Hepatocyte (in vitro differentiated cells): ENCODE results near the gene CYLD. TPM values are rescaled to one million over a fixed set of nuclear protein-coding genes. Genes with fewer than 3 reads are reported as not detected.

Experiments used
- DNase-seq: peaks from one replicate; pipeline ENCODE4 v3.0.0-alpha.2; 2016; ENCODE audit warnings: low spot score
- H2AFZ ChIP-seq: fragments of 200-600 bp; sonication (generic); 2 replicates; pipeline ENCODE4 v1.6.0; 2016; ENCODE audit warnings: antibody characterized with exemption, mild to moderate bottlenecking
- H3K27ac ChIP-seq: fragments of 200-600 bp; sonication (generic); 2 replicates; pipeline ENCODE4 v1.5.1; 2016; ENCODE audit warnings: mild to moderate bottlenecking
- H3K27me3 ChIP-seq: fragments of 200-600 bp; sonication (generic); 2 replicates; pipeline ENCODE4 v1.6.1; 2016
- H3K36me3 ChIP-seq: fragments of 200-600 bp; sonication (generic); replicated peaks from 2 replicates; pipeline ENCODE4 v1.5.1; 2016; ENCODE audit warnings: low read depth; ENCODE audit not compliant: insufficient read depth
- H3K4me1 ChIP-seq: fragments of 200-600 bp; sonication (generic); 2 replicates; pipeline ENCODE4 v1.5.1; 2016; ENCODE audit warnings: mild to moderate bottlenecking, moderate library complexity; ENCODE audit not compliant: insufficient read depth
- H3K4me2 ChIP-seq: fragments of 200-600 bp; sonication (generic); 2 replicates; pipeline ENCODE4 v1.6.0; 2016
- H3K4me3 ChIP-seq: fragments of 200-600 bp; sonication (generic); 2 replicates; pipeline ENCODE4 v1.5.1; 2016; ENCODE audit warnings: mild to moderate bottlenecking
- H3K79me2 ChIP-seq: fragments of 200-600 bp; sonication (generic); 2 replicates; pipeline ENCODE4 v1.6.0; 2017; ENCODE audit warnings: mild to moderate bottlenecking
- H3K9me2 ChIP-seq: fragments of 200-600 bp; sonication (generic); replicated peaks from 2 replicates; pipeline ENCODE4 v1.6.0; 2017; ENCODE audit warnings: mild to moderate bottlenecking; ENCODE audit not compliant: insufficient read depth
- H3K9me3 ChIP-seq: fragments of 200-600 bp; sonication (generic); 2 replicates; pipeline ENCODE4 v1.5.1; 2016; ENCODE audit warnings: low read depth, mild to moderate bottlenecking
- H4K20me1 ChIP-seq: fragments of 200-600 bp; sonication (generic); 2 replicates; pipeline ENCODE4 v1.6.0; 2016; ENCODE audit warnings: mild to moderate bottlenecking; ENCODE audit not compliant: insufficient read depth, poor library complexity, severe bottlenecking
- EZH2 ChIP-seq: fragments of 200-600 bp; sonication (generic); IDR thresholded peaks from 2 replicates; pipeline ENCODE4 v1.6.1; 2016; ENCODE audit warnings: antibody characterized with exemption, mild to moderate bottlenecking, borderline replicate concordance
- EZH2phosphoT487 ChIP-seq: fragments of 200-600 bp; sonication (generic); IDR thresholded peaks from one replicate; pipeline ENCODE4 v1.6.1; 2018; ENCODE audit warnings: antibody characterized with exemption, mild to moderate bottlenecking, low read depth, moderate library complexity; ENCODE audit not compliant: unreplicated experiment, severe bottlenecking
- WGBS: methylation state at CpG from one replicate; pipeline ENCODE4 v1.1.6; 2016; ENCODE audit warnings: low lambda C conversion rate; ENCODE audit errors: missing lambda C conversion rate; 5-methylcytosine and 5-hydroxymethylcytosine counted together
- polyA plus RNA-seq: library from polyadenylated mRNA; unstranded; fragments of >200 nt; fragmentation: Nextera tagmentation; extraction: Ambion mirVana; gene quantifications from 2 replicates; pipeline ENCODE4 v1.2.1, GENCODE V29; 2016
- total RNA-seq: library from RNA; depleted of rRNA; stranded (reverse); fragments of >200 nt; gene quantifications from 2 replicates; pipeline ENCODE4 v1.2.3, GENCODE V29; 2014
- TF ChIP-seq, protein P1 (sequence below): fragments of 200-600 bp; sonication (generic); IDR thresholded peaks from 2 replicates; pipeline ENCODE4 v1.5.1; 2016; ENCODE audit warnings: antibody characterized with exemption, mild to moderate bottlenecking; ENCODE audit not compliant: poor library complexity

CYLD gene
- total and polyA plus RNA-seq, 2 experiments from 2014 or later: 9.9 to 17.8 TPM

DNA sequence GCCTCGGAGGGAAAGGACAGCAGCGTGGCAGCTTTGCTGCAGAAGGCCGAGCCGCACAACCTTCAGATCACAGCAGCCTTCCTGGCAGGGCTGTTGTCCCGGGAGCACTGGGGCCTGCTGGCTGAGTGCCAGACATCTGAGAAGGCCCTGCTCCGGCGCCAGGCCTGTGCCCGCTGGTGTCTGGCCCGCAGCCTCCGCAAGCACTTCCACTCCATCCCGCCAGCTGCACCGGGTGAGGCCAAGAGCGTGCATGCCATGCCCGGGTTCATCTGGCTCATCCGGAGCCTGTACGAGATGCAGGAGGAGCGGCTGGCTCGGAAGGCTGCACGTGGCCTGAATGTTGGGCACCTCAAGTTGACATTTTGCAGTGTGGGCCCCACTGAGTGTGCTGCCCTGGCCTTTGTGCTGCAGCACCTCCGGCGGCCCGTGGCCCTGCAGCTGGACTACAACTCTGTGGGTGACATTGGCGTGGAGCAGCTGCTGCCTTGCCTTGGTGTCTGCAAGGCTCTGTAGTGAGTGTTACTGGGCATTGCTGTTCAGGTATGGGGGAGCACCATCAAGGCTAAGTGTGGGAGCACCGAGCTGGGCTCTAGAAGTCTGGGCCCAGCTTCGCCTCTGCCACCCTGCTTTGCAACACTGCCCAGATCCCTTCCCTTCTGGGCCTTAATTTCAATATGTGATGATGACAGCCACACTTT, 29.9 kb upstream of the CYLD start:
- Histone ChIP-seq H3K4me1 (peaks cover 23% of the 10 kb centered on the region), H3K9me2 (no peaks in the 10 kb centered on the region), H2AFZ (no peak overlapping the region), H3K4me3 (no peak overlapping the region), H3K9me3 (no peaks in the 10 kb centered on the region), H3K36me3 (no peaks in the 10 kb centered on the region), H3K4me2 (no peak overlapping the region), H3K27me3 (no peaks in the 10 kb centered on the region), H3K79me2 (no peaks in the 10 kb centered on the region), H4K20me1 (no peaks in the 10 kb centered on the region), H3K27ac (no peak overlapping the region)
- DNase-seq: no peak
- 94% methylated on average over 25 of the region's 25 CpGs for WGBS
- TF ChIP-seq, protein P1, sequence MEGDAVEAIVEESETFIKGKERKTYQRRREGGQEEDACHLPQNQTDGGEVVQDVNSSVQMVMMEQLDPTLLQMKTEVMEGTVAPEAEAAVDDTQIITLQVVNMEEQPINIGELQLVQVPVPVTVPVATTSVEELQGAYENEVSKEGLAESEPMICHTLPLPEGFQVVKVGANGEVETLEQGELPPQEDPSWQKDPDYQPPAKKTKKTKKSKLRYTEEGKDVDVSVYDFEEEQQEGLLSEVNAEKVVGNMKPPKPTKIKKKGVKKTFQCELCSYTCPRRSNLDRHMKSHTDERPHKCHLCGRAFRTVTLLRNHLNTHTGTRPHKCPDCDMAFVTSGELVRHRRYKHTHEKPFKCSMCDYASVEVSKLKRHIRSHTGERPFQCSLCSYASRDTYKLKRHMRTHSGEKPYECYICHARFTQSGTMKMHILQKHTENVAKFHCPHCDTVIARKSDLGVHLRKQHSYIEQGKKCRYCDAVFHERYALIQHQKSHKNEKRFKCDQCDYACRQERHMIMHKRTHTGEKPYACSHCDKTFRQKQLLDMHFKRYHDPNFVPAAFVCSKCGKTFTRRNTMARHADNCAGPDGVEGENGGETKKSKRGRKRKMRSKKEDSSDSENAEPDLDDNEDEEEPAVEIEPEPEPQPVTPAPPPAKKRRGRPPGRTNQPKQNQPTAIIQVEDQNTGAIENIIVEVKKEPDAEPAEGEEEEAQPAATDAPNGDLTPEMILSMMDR: no peak
- TF ChIP-seq EZH2 (no peak), EZH2phosphoT487 (no peak)

GRCh38 chr16:50712560-50712898, 29.4 kb upstream of the CYLD start:
- H3K79me2 ChIP-seq: no peaks in the 10 kb centered on the region
- H4K20me1 ChIP-seq: no peaks in the 10 kb centered on the region
- H3K9me2 ChIP-seq: no peaks in the 10 kb centered on the region
- H3K4me2 ChIP-seq: no peak overlapping the region
- H3K4me3 ChIP-seq: no peak overlapping the region
- 51% methylated on average over 3 of the region's 3 CpGs for WGBS
- H3K27me3 ChIP-seq: no peaks in the 10 kb centered on the region
- H3K4me1 ChIP-seq: peaks cover 23% of the 10 kb centered on the region
- peak; percentile 37 for DNase-seq
- H3K9me3 ChIP-seq: no peaks in the 10 kb centered on the region
- TF ChIP-seq, protein P1: no peak
- TF ChIP-seq EZH2 (no peak), EZH2phosphoT487 (no peak)
- H3K36me3 ChIP-seq: no peaks in the 10 kb centered on the region
- H3K27ac ChIP-seq: peak overlapping the region; percentile 33
- no peak overlapping the region for H2AFZ ChIP-seq

GRCh38 chr16:50712956-50713355, 28.9 kb upstream of the CYLD start:
- TF ChIP-seq EZH2phosphoT487: no peak
- no peak for TF ChIP-seq EZH2
- TF ChIP-seq, protein P1: no peak
- WGBS: 85% methylated on average over 4 of the region's 4 CpGs
- Histone ChIP-seq H3K9me2 (no peaks in the 10 kb centered on the region), H3K27me3 (no peaks in the 10 kb centered on the region), H3K36me3 (no peaks in the 10 kb centered on the region), H3K9me3 (no peaks in the 10 kb centered on the region), H3K79me2 (no peaks in the 10 kb centered on the region), H3K4me2 (no peak overlapping the region), H3K27ac (peak overlapping the region; percentile 33), H3K4me3 (no peak overlapping the region), H2AFZ (no peak overlapping the region), H4K20me1 (no peaks in the 10 kb centered on the region), H3K4me1 (peaks cover 23% of the 10 kb centered on the region)
- DNase-seq: no peak
